ENCODE measurements around the gene TNS1. TPM values are rescaled to one million over a fixed set of nuclear protein-coding genes. Genes with fewer than 3 reads are reported as not detected.
A peak's percentile ranks its signal among the peaks of the same experiment; 100 is the strongest.

The TNS1 gene
- total RNA-seq, 1 donor from 2014 or later, result 505 TPM

DNA sequence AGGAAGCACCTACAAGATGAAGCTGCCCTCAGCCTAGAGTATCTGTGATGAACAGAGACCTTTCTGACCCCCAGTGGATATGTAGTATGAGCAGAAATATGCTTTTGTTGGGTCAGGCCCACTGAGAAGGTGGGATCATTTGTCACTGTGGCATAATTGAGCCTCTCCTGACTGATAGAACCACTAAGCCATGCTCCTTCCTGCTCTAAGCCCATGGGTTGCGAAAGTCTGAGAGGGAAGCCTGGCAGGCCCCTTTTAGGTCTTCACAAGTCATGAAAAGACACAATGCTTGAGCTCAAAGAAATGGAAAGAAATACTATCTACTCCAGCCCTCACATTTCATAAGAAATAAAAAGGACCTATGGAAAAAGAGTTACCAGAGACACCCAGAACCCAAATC, 127.7 kb downstream of the TNS1 start:
- intact Hi-C loops (cut with DNase I), result no loop called here
- Histone ChIP-seq H3K9me3 (no peaks in the 10 kb centered on the region), H3K27ac (no peak overlapping the region), H3K27me3 (ENCODE audit: low read depth) (no peaks in the 10 kb centered on the region), H3K4me3 (no peak overlapping the region), H3K36me3 (peaks cover 98% of the 10 kb centered on the region), H3K4me1 (no peaks in the 10 kb centered on the region)
- ATAC-seq (no peak), DNase-seq (no peak)
- TF ChIP-seq, protein P1, sequence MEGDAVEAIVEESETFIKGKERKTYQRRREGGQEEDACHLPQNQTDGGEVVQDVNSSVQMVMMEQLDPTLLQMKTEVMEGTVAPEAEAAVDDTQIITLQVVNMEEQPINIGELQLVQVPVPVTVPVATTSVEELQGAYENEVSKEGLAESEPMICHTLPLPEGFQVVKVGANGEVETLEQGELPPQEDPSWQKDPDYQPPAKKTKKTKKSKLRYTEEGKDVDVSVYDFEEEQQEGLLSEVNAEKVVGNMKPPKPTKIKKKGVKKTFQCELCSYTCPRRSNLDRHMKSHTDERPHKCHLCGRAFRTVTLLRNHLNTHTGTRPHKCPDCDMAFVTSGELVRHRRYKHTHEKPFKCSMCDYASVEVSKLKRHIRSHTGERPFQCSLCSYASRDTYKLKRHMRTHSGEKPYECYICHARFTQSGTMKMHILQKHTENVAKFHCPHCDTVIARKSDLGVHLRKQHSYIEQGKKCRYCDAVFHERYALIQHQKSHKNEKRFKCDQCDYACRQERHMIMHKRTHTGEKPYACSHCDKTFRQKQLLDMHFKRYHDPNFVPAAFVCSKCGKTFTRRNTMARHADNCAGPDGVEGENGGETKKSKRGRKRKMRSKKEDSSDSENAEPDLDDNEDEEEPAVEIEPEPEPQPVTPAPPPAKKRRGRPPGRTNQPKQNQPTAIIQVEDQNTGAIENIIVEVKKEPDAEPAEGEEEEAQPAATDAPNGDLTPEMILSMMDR (IDR thresholded peaks at IDR 0.05), result no peak

DNA sequence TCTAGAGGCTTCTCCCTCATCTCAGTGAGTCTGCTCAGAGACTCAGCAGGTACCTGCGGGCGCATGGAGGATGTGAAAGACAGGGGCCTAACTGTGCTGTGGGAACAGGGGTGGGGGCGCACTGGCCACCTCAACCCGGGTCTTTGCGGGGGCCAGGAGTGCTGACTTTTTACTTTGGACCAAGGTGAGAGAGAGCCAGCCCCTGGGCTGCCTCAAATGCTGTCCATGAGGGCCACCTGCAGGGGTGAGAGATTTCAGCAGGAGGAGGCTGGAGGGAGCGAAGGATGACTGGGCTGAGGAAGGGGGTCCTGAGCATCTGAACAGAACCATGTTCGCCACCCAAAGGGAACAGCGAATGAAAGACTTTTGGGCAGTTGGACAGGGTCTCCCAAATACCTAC, 129.4 kb downstream of the TNS1 start:
- ATAC-seq (no peak), DNase-seq (no peak)
- peaks cover 4% of the 10 kb centered on the region for H3K4me1 ChIP-seq
- no peaks in the 10 kb centered on the region for H3K27me3 ChIP-seq (ENCODE audit: low read depth)
- no peak overlapping the region for H3K4me3 ChIP-seq
- intact Hi-C loops (cut with DNase I), result no loop called here
- no peaks in the 10 kb centered on the region for H3K9me3 ChIP-seq
- no peak overlapping the region for H3K27ac ChIP-seq
- H3K36me3 ChIP-seq, result peaks cover 98% of the 10 kb centered on the region
- TF ChIP-seq, protein P1 (IDR thresholded peaks at IDR 0.05), result no peak

DNA sequence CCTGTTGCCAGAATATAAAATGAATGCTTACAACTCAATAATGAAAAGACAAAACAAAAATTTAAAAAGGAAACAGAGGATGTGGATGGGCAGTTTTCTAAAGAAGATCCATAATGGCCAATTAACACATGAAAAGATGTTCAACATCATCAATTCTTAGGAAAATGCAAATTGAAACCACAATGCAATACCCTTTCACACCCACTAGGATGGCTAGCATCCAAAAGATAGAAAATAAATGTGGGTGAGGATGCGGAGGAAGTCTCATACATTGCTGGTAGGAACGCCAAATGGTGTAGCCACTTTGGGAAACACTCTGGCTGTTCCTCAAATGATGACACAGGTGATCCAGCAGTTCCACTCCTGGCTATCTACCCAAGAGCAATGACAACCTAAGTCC, 130.5 kb downstream of the TNS1 start:
- TF ChIP-seq, protein P1 (IDR thresholded peaks at IDR 0.05), result peak; percentile 18
- ATAC-seq (no peak), DNase-seq (no peak)
- no peaks in the 10 kb centered on the region for H3K27me3 ChIP-seq (ENCODE audit: low read depth)
- intact Hi-C loops (cut with DNase I), result no loop called here
- no peak overlapping the region for H3K27ac ChIP-seq
- H3K36me3 ChIP-seq, result peaks cover 98% of the 10 kb centered on the region
- peaks cover 4% of the 10 kb centered on the region for H3K4me1 ChIP-seq
- H3K4me3 ChIP-seq, result no peak overlapping the region
- no peaks in the 10 kb centered on the region for H3K9me3 ChIP-seq

DNA sequence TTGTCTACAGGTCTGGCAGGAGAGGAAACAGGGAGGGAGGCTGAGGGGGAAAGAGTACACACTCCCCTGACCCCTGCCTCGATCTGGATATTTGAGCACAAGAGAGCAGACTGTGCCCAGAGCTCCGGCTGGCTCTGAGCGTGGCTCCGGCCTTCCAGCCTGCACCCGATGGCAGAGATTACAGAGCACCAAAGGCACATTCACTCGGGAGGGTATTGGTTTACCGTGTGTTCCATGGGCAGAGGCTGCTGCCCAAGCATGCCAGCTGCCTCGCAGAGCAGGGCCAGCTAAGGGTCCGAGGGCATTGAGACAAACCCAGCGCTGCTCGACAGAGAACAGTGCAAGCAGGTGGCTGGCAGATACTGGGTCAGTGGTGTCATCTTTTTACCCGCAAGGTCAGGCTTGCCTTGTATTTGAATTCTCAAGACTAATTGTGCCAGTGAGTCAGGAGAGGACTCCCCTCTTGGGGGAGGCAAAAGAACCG, 132.2 kb downstream of the TNS1 start:
- Histone ChIP-seq H3K4me1 (peaks cover 4% of the 10 kb centered on the region), H3K27me3 (ENCODE audit: low read depth) (no peaks in the 10 kb centered on the region), H3K9me3 (no peaks in the 10 kb centered on the region), H3K36me3 (peaks cover 98% of the 10 kb centered on the region), H3K27ac (no peak overlapping the region), H3K4me3 (no peak overlapping the region)
- TF ChIP-seq, protein P1 (IDR thresholded peaks at IDR 0.05), result no peak
- ATAC-seq, result peak in 1 of 2 donors; percentile 5
- no peak for DNase-seq
- intact Hi-C loops (cut with DNase I), result no loop called here

DNA sequence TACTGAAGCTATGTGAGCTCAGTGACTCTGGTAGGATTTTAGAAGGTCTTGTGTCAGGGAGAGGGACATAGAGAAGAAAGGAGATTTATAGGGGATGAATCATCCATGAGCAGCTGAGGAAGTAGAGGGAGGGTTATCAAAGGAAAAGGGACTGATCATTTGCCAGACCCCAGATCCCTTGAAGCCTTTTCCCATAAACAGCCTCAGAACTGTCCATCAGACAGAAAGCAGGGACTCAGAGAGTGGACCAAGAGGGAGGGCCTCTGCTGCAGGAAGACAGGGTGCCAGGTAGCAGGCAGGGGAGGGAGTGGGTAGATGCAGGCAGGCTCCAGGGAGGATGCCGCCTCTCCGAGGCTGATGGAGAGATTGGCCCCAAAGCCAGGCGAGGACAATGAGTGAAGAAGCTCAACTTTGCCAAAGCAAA, 133.9 kb downstream of the TNS1 start:
- TF ChIP-seq, protein P1 (IDR thresholded peaks at IDR 0.05), result no peak
- Histone ChIP-seq H3K9me3 (no peaks in the 10 kb centered on the region), H3K4me3 (no peak overlapping the region), H3K36me3 (peaks cover 98% of the 10 kb centered on the region), H3K27me3 (ENCODE audit: low read depth) (no peaks in the 10 kb centered on the region), H3K27ac (peak overlapping the region; percentile 11), H3K4me1 (peaks cover 10% of the 10 kb centered on the region)
- intact Hi-C loops (cut with DNase I), result no loop called here
- no peak for ATAC-seq
- DNase-seq, result no peak
